ENCODE measurements around the gene KRT36.

The KRT36 gene

GRCh38 chr17:41464173-41464572 lies 25.5 kb downstream of the KRT36 start:
- Histone ChIP-seq H3F3A (ENCODE audit: low read depth) (no peaks in the 10 kb centered on the region), H4K20me1 (ENCODE audit: insufficient read depth, low read length, poor library complexity, severe bottlenecking) (no peaks in the 10 kb centered on the region), H3K9me3 (ENCODE audit: insufficient read depth, low read depth, low read length) (no peaks in the 10 kb centered on the region), H3K36me3 (ENCODE audit: insufficient read depth, low read length) (no peaks in the 10 kb centered on the region), H2AFZ (ENCODE audit: low read length) (no peak overlapping the region), H3K9ac (ENCODE audit: low read depth, low read length, poor library complexity, severe bottlenecking) (no peak overlapping the region), H3K9me2 (replicated peaks; ENCODE audit: low read depth, low read length) (no peaks in the 10 kb centered on the region), H3K4me2 (ENCODE audit: low read depth, low read length, poor library complexity, severe bottlenecking) (no peak overlapping the region), H3K27me3 (ENCODE audit: insufficient read depth, low read length, poor library complexity, severe bottlenecking) (no peaks in the 10 kb centered on the region), H3K79me2 (ENCODE audit: insufficient read depth, low read length) (no peaks in the 10 kb centered on the region), H3K4me3 (ENCODE audit: low read length, poor library complexity, severe bottlenecking) (no peak overlapping the region), H3K4me1 (ENCODE audit: insufficient read depth, low read length, poor library complexity, severe bottlenecking) (no peaks in the 10 kb centered on the region)
- TF ChIP-seq CTCF (conservative IDR thresholded peaks at IDR 0.05; ENCODE audit: low read length) (no peak), EZH2phosphoT487 (IDR thresholded peaks at IDR 0.05; ENCODE audit: borderline replicate concordance) (no peak)

GRCh38 chr17:41463746-41464145 lies 26.0 kb downstream of the KRT36 start:
- Histone ChIP-seq H3K9me2 (replicated peaks; ENCODE audit: low read depth, low read length) (no peaks in the 10 kb centered on the region), H3K4me3 (ENCODE audit: low read length, poor library complexity, severe bottlenecking) (no peak overlapping the region), H3K36me3 (ENCODE audit: insufficient read depth, low read length) (no peaks in the 10 kb centered on the region), H3K4me2 (ENCODE audit: low read depth, low read length, poor library complexity, severe bottlenecking) (no peak overlapping the region), H3K4me1 (ENCODE audit: insufficient read depth, low read length, poor library complexity, severe bottlenecking) (no peaks in the 10 kb centered on the region), H3K79me2 (ENCODE audit: insufficient read depth, low read length) (no peaks in the 10 kb centered on the region), H3K9me3 (ENCODE audit: insufficient read depth, low read depth, low read length) (no peaks in the 10 kb centered on the region), H3K27me3 (ENCODE audit: insufficient read depth, low read length, poor library complexity, severe bottlenecking) (no peaks in the 10 kb centered on the region), H3F3A (ENCODE audit: low read depth) (no peaks in the 10 kb centered on the region), H3K9ac (ENCODE audit: low read depth, low read length, poor library complexity, severe bottlenecking) (no peak overlapping the region), H4K20me1 (ENCODE audit: insufficient read depth, low read length, poor library complexity, severe bottlenecking) (no peaks in the 10 kb centered on the region), H2AFZ (ENCODE audit: low read length) (no peak overlapping the region)
- TF ChIP-seq EZH2phosphoT487 (IDR thresholded peaks at IDR 0.05; ENCODE audit: borderline replicate concordance) (no peak), CTCF (conservative IDR thresholded peaks at IDR 0.05; ENCODE audit: low read length) (no peak)

GRCh38 chr17:41462705-41463104 lies 27.0 kb downstream of the KRT36 start:
- no peak for TF ChIP-seq CTCF (conservative IDR thresholded peaks at IDR 0.05; ENCODE audit: low read length)
- H3K9me3 ChIP-seq (ENCODE audit: insufficient read depth, low read depth, low read length): no peaks in the 10 kb centered on the region
- no peaks in the 10 kb centered on the region for H3K79me2 ChIP-seq (ENCODE audit: insufficient read depth, low read length)
- H3K4me2 ChIP-seq (ENCODE audit: low read depth, low read length, poor library complexity, severe bottlenecking): no peak overlapping the region
- H3K4me1 ChIP-seq (ENCODE audit: insufficient read depth, low read length, poor library complexity, severe bottlenecking): no peaks in the 10 kb centered on the region
- H4K20me1 ChIP-seq (ENCODE audit: insufficient read depth, low read length, poor library complexity, severe bottlenecking): no peaks in the 10 kb centered on the region
- H3K27me3 ChIP-seq (ENCODE audit: insufficient read depth, low read length, poor library complexity, severe bottlenecking): no peaks in the 10 kb centered on the region
- H3K9me2 ChIP-seq (replicated peaks; ENCODE audit: low read depth, low read length): no peaks in the 10 kb centered on the region
- no peak overlapping the region for H2AFZ ChIP-seq (ENCODE audit: low read length)
- H3K4me3 ChIP-seq (ENCODE audit: low read length, poor library complexity, severe bottlenecking): no peak overlapping the region
- no peak overlapping the region for H3K9ac ChIP-seq (ENCODE audit: low read depth, low read length, poor library complexity, severe bottlenecking)
- H3F3A ChIP-seq (ENCODE audit: low read depth): no peaks in the 10 kb centered on the region
- H3K36me3 ChIP-seq (ENCODE audit: insufficient read depth, low read length): no peaks in the 10 kb centered on the region

All from Loucy (cell line).